Mesenchymal stem cell (in vitro differentiated cells and primary cell): ENCODE results near the gene ECM2.
A peak's percentile ranks its signal among the peaks of the same experiment; 100 is the strongest.

Source experiments
- DNase-seq: peaks from one replicate; pipeline ENCODE4 v3.0.0-alpha.2; 2013
- H2AFZ ChIP-seq: one replicate; pipeline ENCODE4 v1.6.1; 2013; ENCODE audit warnings: low read depth, mild to moderate bottlenecking, control low read depth, inconsistent platforms, low read length, moderate library complexity
- H2AK5ac ChIP-seq: 2 replicates; pipeline ENCODE4 v1.6.1; 2013; ENCODE audit warnings: low read length, moderate library complexity, mild to moderate bottlenecking, inconsistent platforms; ENCODE audit not compliant: severe bottlenecking
- H2BK120ac ChIP-seq: one replicate; pipeline ENCODE4 v1.6.1; 2013; ENCODE audit warnings: low read depth, mild to moderate bottlenecking, inconsistent platforms, low read length, moderate library complexity
- H2BK12ac ChIP-seq, 2 experiments: one replicate each; pipeline ENCODE4 v1.6.1; 2013; ENCODE audit warnings: inconsistent platforms in 2 of 2, low read length in 2 of 2, mild to moderate bottlenecking in 2 of 2, moderate library complexity in 2 of 2, control low read depth in 1 of 2
- H2BK15ac ChIP-seq: one replicate; pipeline ENCODE4 v1.6.1; 2013; ENCODE audit warnings: mild to moderate bottlenecking, low read depth, inconsistent platforms; ENCODE audit not compliant: poor library complexity, severe bottlenecking
- H2BK5ac ChIP-seq: 2 replicates; pipeline ENCODE4 v1.6.1; 2013; ENCODE audit warnings: low read depth, mild to moderate bottlenecking, low read length, control low read depth, inconsistent platforms; ENCODE audit not compliant: poor library complexity, severe bottlenecking
- H3K14ac ChIP-seq, 2 experiments: one replicate each; pipeline ENCODE4 v1.6.1; 2013; ENCODE audit warnings: inconsistent platforms in 2 of 2, low read length in 2 of 2, control low read depth in 1 of 2, mild to moderate bottlenecking in 1 of 2, moderate library complexity in 1 of 2
- H3K18ac ChIP-seq, 2 experiments: one replicate each; pipeline ENCODE4 v1.6.1; 2013; ENCODE audit warnings: inconsistent platforms in 2 of 2, low read length in 2 of 2, control low read depth in 1 of 2, low read depth in 1 of 2, mild to moderate bottlenecking in 1 of 2
- H3K23ac ChIP-seq, 2 experiments: one replicate each; pipeline ENCODE4 v1.6.1; 2013; ENCODE audit warnings: inconsistent platforms in 2 of 2, low read length in 2 of 2, mild to moderate bottlenecking in 2 of 2, moderate library complexity in 2 of 2, control low read depth in 1 of 2
- H3K27ac ChIP-seq: 2 replicates; pipeline ENCODE4 v1.5.1; 2013; ENCODE audit warnings: mild to moderate bottlenecking, moderate library complexity, low read length, control low read depth, inconsistent platforms; ENCODE audit not compliant: poor library complexity, severe bottlenecking
- H3K27me3 ChIP-seq, 2 experiments: 2 replicates each; pipeline versions ENCODE4 v1.6.1 to v1.7.0; 2013; ENCODE audit warnings: low read length in 2 of 2, mild to moderate bottlenecking in 2 of 2, moderate library complexity in 2 of 2, control low read depth in 1 of 2, inconsistent platforms in 1 of 2; ENCODE audit not compliant: control insufficient read depth in 1 of 2, insufficient read depth in 1 of 2
- H3K36me3 ChIP-seq, 2 experiments: 2 replicates each; pipeline versions ENCODE4 v1.6.1 to v1.7.0; 2013; ENCODE audit warnings: low read length in 2 of 2, control low read depth in 1 of 2, inconsistent platforms in 1 of 2, low read depth in 1 of 2, mild to moderate bottlenecking in 1 of 2; ENCODE audit not compliant: insufficient read depth in 2 of 2, control insufficient read depth in 1 of 2
- H3K4ac ChIP-seq, 2 experiments: one replicate each; pipeline ENCODE4 v1.6.1; 2013; ENCODE audit warnings: inconsistent platforms in 2 of 2, low read length in 2 of 2, mild to moderate bottlenecking in 2 of 2, moderate library complexity in 2 of 2, control low read depth in 1 of 2, low read depth in 1 of 2
- H3K4me1 ChIP-seq: 2 replicates; pipeline ENCODE4 v1.6.1; 2013; ENCODE audit warnings: low read depth, low read length, control low read depth; ENCODE audit not compliant: control insufficient read depth, insufficient read depth
- H3K4me2 ChIP-seq: 2 replicates; pipeline ENCODE4 v1.6.1; 2013; ENCODE audit warnings: low read length, mild to moderate bottlenecking, inconsistent platforms; ENCODE audit not compliant: poor library complexity, severe bottlenecking
- H3K4me3 ChIP-seq, 2 experiments: 2 replicates each; pipeline versions ENCODE4 v1.5.1 to v1.7.0; 2013; ENCODE audit warnings: low read length in 2 of 2, mild to moderate bottlenecking in 2 of 2, control low read depth in 1 of 2, low read depth in 1 of 2; ENCODE audit not compliant: insufficient read depth in 1 of 2
- H3K79me1 ChIP-seq: replicated peaks from 2 replicates; pipeline ENCODE4 v1.6.1; 2013; ENCODE audit warnings: mild to moderate bottlenecking, control low read depth, low read length, inconsistent platforms; ENCODE audit not compliant: poor library complexity, severe bottlenecking
- H3K9ac ChIP-seq: 2 replicates; pipeline ENCODE4 v1.7.0; 2013; ENCODE audit warnings: mild to moderate bottlenecking, low read length, moderate library complexity
- H3K9me3 ChIP-seq: 2 replicates; pipeline ENCODE4 v1.7.0; 2013; ENCODE audit warnings: mild to moderate bottlenecking, low read length; ENCODE audit not compliant: control insufficient read depth
- H4K8ac ChIP-seq: one replicate; pipeline ENCODE4 v1.6.1; 2013; ENCODE audit warnings: inconsistent platforms, mild to moderate bottlenecking, low read length, moderate library complexity
- H4K91ac ChIP-seq: one replicate; pipeline ENCODE4 v1.6.1; 2013; ENCODE audit warnings: mild to moderate bottlenecking, low read length, inconsistent platforms
- WGBS: methylation state at CpG from one replicate; pipeline ENCODE4 v1.1.7; 2013; ENCODE audit warnings: mixed read lengths; 5-methylcytosine and 5-hydroxymethylcytosine counted together

Gene ECM2

DNA sequence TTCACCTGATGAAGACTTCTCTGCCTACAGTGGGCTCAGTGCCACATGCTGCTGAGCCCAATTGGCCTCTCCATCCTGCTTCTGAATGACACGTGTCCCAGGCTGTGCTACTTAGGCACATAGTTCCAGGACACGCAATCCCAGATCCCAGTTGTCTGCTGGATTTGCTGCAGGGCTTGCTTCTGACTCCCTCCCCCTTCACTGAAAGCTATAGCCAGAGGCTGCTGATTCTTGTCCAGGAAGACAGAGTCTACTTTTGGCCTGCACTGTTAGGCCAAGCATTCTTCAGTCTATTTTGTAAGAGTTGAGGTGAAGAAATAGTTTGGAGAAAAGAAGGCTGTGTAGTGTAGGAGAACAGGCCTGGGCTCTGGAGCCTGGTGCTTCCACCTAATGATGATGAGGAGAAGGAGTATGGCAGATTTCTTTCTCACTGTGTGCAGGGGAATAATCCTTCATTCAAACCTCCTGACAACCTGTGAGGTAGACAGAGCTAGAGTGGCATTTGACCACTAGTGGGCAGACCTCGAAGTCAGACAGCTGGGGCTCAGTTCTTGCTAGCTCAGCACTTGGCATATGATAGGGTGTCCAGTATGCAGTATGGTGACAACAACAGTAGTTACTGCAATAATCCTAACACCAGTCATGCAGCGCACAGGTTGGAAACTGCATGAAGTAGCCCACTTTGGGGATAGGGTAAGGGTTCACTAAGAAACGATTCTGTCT is 34.0 kb downstream of the ECM2 start:
- WGBS, result 95% methylated on average over 5 of the region's 5 CpGs

DNA sequence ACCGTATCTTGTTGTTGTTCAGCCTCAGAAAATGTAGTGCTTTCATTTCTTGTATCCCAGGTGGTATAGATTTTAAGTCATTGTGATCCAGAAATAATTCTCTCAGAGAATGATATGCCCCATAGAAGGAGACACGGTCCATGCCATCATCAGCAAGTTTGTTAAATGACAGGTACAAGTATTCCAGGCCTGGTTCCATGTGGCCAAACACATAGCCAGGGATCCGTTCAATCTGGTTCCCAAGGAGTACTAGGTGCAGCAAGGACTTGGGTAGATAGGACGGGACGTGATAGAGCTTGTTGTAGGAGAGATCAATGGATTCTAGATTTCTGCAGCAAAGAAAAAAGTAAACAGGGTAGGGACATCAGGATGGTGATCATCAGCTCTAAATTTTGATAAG is 35.1 kb downstream of the ECM2 start:
- Histone ChIP-seq H3K18ac (no peak overlapping the region), H3K79me1 (no peaks in the 10 kb centered on the region), H2BK120ac (no peak overlapping the region), H3K14ac (no peak overlapping the region), H3K9ac (no peak overlapping the region), H2BK5ac (no peak overlapping the region), H3K36me3 (no peaks in the 10 kb centered on the region), H3K23ac (no peak overlapping the region), H3K4ac (no peak overlapping the region), H3K4me1 (no peaks in the 10 kb centered on the region), H4K8ac (no peak overlapping the region), H2BK15ac (no peak overlapping the region), H2AK5ac (no peak overlapping the region), H2AFZ (no peak overlapping the region), H3K4me2 (no peak overlapping the region), H3K4me3 (no peak overlapping the region), H2BK12ac (no peak overlapping the region), H3K27me3 (no peaks in the 10 kb centered on the region), H4K91ac (no peak overlapping the region), H3K27ac (no peak overlapping the region), H3K9me3 (no peaks in the 10 kb centered on the region)
- 94% methylated on average over 4 of the region's 5 CpGs for WGBS
- DNase-seq, result no peak

More for the DNA sequence above, 34.0 kb downstream of the ECM2 start:
- Histone ChIP-seq H4K8ac (no peak overlapping the region), H3K27me3 (no peaks in the 10 kb centered on the region), H3K23ac (no peak overlapping the region), H2AK5ac (no peak overlapping the region), H3K14ac (no peak overlapping the region), H2BK120ac (no peak overlapping the region), H4K91ac (no peak overlapping the region), H3K4ac (no peak overlapping the region), H3K4me1 (peaks cover 1% of the 10 kb centered on the region), H2AFZ (no peak overlapping the region), H3K4me2 (no peak overlapping the region), H3K4me3 (no peak overlapping the region), H3K27ac (no peak overlapping the region), H3K9me3 (no peaks in the 10 kb centered on the region), H2BK5ac (no peak overlapping the region), H2BK12ac (no peak overlapping the region), H3K36me3 (no peaks in the 10 kb centered on the region), H3K9ac (peak overlapping the region; percentile 28), H3K79me1 (no peaks in the 10 kb centered on the region), H2BK15ac (no peak overlapping the region), H3K18ac (no peak overlapping the region)
- DNase-seq, result peak; percentile 27

DNA sequence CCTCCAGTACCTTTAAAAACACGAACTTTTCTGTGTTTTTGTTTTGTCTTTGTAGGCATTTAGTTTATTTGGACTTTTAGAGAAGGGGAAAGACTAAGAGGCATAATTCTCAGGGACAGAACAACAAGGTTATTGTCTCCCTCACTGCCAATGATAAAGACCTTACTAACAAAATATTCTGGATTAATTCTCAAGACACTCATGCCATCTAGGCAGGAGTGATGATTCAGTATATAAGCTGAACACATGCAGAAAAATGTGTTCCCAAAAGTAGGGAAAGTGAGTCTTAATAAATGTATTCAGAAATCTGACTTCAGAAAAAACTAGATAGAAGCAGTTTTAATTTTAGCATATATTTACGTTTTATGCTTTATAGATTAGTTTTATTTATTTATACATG is 36.1 kb downstream of the ECM2 start:
- no CpG with 5 or more reads among the region's 2 CpGs for WGBS
- no peak overlapping the region for H4K8ac ChIP-seq
- H3K23ac ChIP-seq, result no peak overlapping the region
- H3K36me3 ChIP-seq, result no peaks in the 10 kb centered on the region
- DNase-seq, result no peak
- H3K14ac ChIP-seq, result no peak overlapping the region
- H3K79me1 ChIP-seq, result no peaks in the 10 kb centered on the region
- no peak overlapping the region for H2BK5ac ChIP-seq
- no peak overlapping the region for H2BK120ac ChIP-seq
- no peaks in the 10 kb centered on the region for H3K9me3 ChIP-seq
- H2AFZ ChIP-seq, result no peak overlapping the region
- H2BK15ac ChIP-seq, result no peak overlapping the region
- H3K27me3 ChIP-seq, result no peaks in the 10 kb centered on the region
- H3K4ac ChIP-seq, result no peak overlapping the region
- no peak overlapping the region for H3K18ac ChIP-seq
- no peak overlapping the region for H3K4me2 ChIP-seq
- H3K4me3 ChIP-seq, result no peak overlapping the region
- peak overlapping the region; percentile 33 for H3K9ac ChIP-seq
- no peaks in the 10 kb centered on the region for H3K4me1 ChIP-seq
- no peak overlapping the region for H4K91ac ChIP-seq
- no peak overlapping the region for H3K27ac ChIP-seq
- no peak overlapping the region for H2BK12ac ChIP-seq
- H2AK5ac ChIP-seq, result no peak overlapping the region

DNA sequence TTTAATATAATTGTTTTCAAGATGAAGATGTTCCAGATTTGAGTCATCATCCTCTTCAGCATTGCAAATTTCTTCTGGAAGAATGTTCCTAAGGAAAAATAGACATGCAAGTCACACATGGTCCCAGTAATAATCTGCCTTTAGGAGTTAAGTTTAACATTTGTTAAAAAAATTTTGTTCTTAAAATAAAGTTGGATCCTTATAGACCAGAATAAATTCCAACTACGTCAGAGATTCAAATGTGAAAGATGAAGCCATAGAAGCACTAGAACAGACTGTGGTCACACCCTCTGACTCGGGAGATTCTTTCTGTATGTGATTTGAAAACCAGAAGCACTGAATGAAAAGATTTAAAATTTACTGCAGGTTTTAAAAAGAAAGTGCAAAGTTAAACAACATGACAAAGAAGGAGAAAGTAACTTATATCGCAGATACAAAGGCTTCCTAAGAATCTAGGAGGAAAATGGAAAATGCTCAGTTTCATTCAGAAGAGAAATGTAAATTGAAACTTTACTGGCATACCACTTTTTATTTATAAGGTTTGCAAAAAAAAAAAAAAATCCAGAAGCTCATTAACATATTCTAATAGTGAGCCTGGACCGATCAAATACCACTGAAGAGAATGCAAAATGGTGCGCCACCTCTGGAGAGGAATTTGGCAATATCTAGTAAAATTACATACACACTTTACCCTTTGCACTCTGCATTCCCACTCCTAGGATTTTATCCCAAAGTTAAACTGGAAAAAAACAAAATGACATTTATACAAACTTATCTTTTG is 39.2 kb downstream of the ECM2 start:
- no peak overlapping the region for H3K14ac ChIP-seq
- H2BK15ac ChIP-seq, result no peak overlapping the region
- no peaks in the 10 kb centered on the region for H3K36me3 ChIP-seq
- no peak overlapping the region for H3K27ac ChIP-seq
- H4K8ac ChIP-seq, result no peak overlapping the region
- no peak overlapping the region for H4K91ac ChIP-seq
- H2BK120ac ChIP-seq, result no peak overlapping the region
- H3K23ac ChIP-seq, result no peak overlapping the region
- no peak overlapping the region for H2AK5ac ChIP-seq
- DNase-seq, result peak; percentile 17
- no peak overlapping the region for H3K4me3 ChIP-seq
- no peaks in the 10 kb centered on the region for H3K9me3 ChIP-seq
- H3K79me1 ChIP-seq, result no peaks in the 10 kb centered on the region
- no peak overlapping the region for H2AFZ ChIP-seq
- no peaks in the 10 kb centered on the region for H3K27me3 ChIP-seq
- H3K4ac ChIP-seq, result no peak overlapping the region
- no peak overlapping the region for H3K4me2 ChIP-seq
- no peak overlapping the region for H2BK12ac ChIP-seq
- peak overlapping the region; percentile 65 for H3K9ac ChIP-seq
- no peaks in the 10 kb centered on the region for H3K4me1 ChIP-seq
- WGBS, result 91% methylated on average over 4 of the region's 5 CpGs
- H2BK5ac ChIP-seq, result no peak overlapping the region
- H3K18ac ChIP-seq, result no peak overlapping the region
